Fibroblast of skin of left biceps (primary cell): ENCODE measurements around the gene EGR1.

Experiments
- DNase-seq, 2 experiments: peaks; one replicate each; pipeline ENCODE4 v3.0.0-alpha.2; 2013; ENCODE audit warnings: low read depth in 2 of 2

The EGR1 gene

GRCh38 chr5:138452720-138453119, 12.6 kb upstream of the EGR1 start:
- DNase-seq, result no peak

- no peak for DNase-seq
These were observed 11.7 kb upstream of the EGR1 start for GRCh38 chr5:138453590-138453989.

GRCh38 chr5:138454121-138454520, 11.2 kb upstream of the EGR1 start:
- no peak for DNase-seq

- no peak for DNase-seq
These were observed 9.9 kb upstream of the EGR1 start for GRCh38 chr5:138455232-138455930.

- DNase-seq, result no peak
These were observed 7.6 kb upstream of the EGR1 start for GRCh38 chr5:138457531-138458275.

GRCh38 chr5:138458384-138458783, 6.9 kb upstream of the EGR1 start:
- no peak for DNase-seq

- no peak for DNase-seq
These were observed 6.4 kb upstream of the EGR1 start for GRCh38 chr5:138458856-138459255.

DNA sequence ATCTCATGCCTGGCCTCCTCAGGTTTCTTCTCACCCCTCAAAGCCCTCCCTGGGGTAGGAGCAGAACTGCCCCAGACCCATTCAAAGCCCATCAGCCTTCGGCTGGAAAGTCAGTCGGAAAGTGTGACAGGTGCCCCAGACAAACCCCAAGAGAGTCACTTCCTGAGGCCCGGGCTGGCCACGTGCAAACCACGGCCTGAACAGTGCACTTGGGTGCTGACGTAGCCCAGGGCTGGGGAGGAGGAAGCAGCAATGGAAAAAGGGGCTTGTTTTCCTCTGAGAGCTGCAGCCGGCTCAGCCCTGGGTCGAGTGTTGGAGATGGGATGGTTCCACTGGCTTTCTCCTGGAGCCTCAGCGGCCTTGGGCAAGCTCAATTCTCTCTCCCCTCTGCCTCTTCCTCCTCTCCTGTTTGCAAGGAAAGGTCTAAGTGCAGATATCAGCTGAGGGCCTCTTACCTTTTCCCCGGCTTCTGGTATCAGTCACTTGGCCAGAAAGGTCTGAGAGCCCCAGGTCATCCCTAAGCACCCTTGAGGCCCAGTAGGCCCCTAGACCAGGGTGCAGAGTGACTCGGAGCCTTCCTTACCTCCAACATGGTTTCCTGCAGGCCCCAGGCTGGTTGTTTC, 5.9 kb upstream of the EGR1 start:
- no peak for DNase-seq

GRCh38 chr5:138460032-138460693, 5.1 kb upstream of the EGR1 start:
- DNase-seq, result no peak

GRCh38 chr5:138461343-138462125, 3.7 kb upstream of the EGR1 start:
- peak in 1 of 2 experiments; percentile 18 for DNase-seq

DNA sequence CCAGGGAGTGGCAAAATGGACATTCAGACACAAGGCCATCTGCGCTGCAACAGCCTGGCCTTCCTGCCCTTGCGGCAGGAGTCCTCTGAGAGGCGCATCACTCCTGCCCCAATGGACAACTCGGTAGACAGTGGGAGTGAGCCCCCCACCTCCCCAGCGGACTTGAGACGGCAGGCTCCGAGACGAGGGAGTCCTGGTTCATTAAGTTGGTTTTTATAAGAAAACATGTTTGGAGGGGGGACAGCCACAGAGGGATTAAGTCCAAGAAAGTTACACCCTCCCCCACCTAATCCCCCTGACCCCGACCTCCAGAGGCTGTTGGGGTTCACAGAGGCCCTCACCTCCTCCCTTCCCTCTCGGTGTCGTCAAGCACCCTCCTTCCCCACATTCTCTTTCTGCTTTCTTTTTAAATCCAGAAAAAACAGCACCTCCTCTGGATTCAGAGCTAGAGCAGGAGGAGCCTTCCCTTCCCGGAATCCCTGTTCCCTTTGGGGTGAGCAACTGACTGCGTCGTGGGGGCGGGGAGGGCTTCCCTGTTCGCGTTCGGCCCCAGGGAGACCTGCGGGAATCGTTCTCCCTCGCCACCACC, 1.8 kb upstream of the EGR1 start:
- no peak for DNase-seq

- peak; percentile 92 to 93 for DNase-seq
These were observed 1.3 kb upstream of the EGR1 start for GRCh38 chr5:138464008-138464387.

DNA sequence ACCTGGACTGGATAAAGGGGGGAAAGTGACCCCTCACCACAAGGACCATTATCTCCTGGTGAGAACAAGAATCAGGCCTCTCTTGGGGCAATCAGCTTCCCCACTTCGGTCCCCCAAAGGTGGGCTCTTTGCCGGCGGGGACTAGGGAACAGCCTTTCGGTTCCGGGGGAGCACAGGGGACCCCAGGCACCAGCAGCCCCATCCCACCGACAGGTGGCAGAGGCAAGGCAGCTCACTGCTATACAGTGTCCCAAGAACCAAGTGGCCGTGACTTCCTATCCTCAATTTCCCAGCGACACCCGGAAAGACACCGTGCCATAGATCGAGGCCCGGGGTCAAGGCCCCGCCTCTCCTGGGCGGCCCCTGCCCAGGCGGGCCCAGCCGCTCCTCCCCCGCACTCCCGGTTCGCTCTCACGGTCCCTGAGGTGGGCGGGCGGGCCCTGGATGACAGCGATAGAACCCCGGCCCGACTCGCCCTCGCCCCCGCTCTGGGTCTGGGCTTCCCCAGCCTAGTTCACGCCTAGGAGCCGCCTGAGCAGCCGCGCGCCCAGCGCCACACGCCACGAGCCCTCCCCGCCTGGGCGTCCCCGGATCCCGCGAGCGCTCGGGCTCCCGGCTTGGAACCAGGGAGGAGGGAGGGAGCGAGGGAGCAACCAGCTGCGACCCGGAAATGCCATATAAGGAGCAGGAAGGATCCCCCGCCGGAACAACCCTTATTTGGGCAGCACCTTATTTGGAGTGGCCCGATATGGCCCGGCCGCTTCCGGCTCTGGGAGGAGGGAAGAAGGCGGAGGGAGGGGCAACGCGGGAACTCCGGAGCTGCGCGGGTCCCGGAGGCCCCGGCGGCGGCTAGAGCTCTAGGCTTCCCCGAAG, 655 bp upstream of the EGR1 start:
- DNase-seq, result peak; percentile 97 to 98

GRCh38 chr5:138466125-138466899, 1.0 kb downstream of the EGR1 start:
- DNase-seq, result peak in 1 of 2 experiments; percentile 12

- peak in 1 of 2 experiments; percentile 8 for DNase-seq
These were observed 1.8 kb downstream of the EGR1 start for GRCh38 chr5:138466900-138467710.

GRCh38 chr5:138467711-138468132, 2.4 kb downstream of the EGR1 start:
- peak in 1 of 2 experiments; percentile 5 for DNase-seq

DNA sequence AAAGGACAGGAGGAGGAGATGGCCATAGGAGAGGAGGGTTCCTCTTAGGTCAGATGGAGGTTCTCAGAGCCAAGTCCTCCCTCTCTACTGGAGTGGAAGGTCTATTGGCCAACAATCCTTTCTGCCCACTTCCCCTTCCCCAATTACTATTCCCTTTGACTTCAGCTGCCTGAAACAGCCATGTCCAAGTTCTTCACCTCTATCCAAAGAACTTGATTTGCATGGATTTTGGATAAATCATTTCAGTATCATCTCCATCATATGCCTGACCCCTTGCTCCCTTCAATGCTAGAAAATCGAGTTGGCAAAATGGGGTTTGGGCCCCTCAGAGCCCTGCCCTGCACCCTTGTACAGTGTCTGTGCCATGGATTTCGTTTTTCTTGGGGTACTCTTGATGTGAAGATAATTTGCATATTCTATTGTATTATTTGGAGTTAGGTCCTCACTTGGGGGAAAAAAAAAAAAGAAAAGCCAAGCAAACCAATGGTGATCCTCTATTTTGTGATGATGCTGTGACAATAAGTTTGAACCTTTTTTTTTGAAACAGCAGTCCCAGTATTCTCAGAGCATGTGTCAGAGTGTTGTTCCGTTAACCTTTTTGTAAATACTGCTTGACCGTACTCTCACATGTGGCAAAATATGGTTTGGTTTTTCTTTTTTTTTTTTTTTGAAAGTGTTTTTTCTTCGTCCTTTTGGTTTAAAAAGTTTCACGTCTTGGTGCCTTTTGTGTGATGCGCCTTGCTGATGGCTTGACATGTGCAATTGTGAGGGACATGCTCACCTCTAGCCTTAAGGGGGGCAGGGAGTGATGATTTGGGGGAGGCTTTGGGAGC, 3.1 kb downstream of the EGR1 start:
- peak in 1 of 2 experiments; percentile 13 for DNase-seq
